Skeletal muscle satellite cell (primary cell): ENCODE results near the gene PTPN4.

Experiments used
- H3K27me3 ChIP-seq: 2 replicates; pipeline ENCODE4 v1.7.0; 2013; ENCODE audit warnings: low read length; ENCODE audit not compliant: control insufficient read depth, insufficient read depth
- H3K36me3 ChIP-seq: 2 replicates; pipeline ENCODE4 v1.7.0; 2013; ENCODE audit warnings: mild to moderate bottlenecking, control low read depth, low read length; ENCODE audit not compliant: insufficient read depth
- H3K4me1 ChIP-seq: 2 replicates; pipeline ENCODE4 v1.7.0; 2013; ENCODE audit warnings: low read length; ENCODE audit not compliant: control insufficient read depth, insufficient read depth
- H3K4me2 ChIP-seq: 2 replicates; pipeline ENCODE4 v1.7.0; 2013; ENCODE audit warnings: mild to moderate bottlenecking, low read length
- H3K4me3 ChIP-seq: 2 replicates; pipeline ENCODE4 v1.7.0; 2013; ENCODE audit warnings: low read length
- H3K9ac ChIP-seq: 2 replicates; pipeline ENCODE4 v1.7.0; 2013; ENCODE audit warnings: mild to moderate bottlenecking, low read depth, low read length, moderate library complexity
- H3K9me3 ChIP-seq: replicated peaks from 2 replicates; pipeline ENCODE4 v1.7.0; 2013; ENCODE audit warnings: mild to moderate bottlenecking, control low read depth, low read length

The PTPN4 gene

DNA sequence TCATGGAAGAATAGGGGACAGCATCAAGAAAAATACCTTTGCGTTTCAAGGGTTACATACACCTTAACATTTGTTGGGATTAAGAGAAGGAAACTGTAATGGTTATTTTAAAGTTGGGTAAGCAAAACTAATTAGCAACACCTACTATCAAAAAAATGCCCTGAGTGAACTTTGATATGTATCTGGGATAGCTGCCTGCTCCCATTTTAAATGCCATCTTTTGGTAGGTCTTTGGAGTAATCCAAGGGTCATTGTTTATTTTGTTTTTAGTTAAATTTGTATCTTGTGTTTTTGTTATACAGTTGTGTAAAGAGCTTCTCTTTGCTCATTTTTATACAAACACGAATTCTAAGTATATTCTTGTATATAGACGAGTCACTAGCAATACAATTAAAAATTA, 9.9 kb downstream of the PTPN4 start:
- Histone ChIP-seq H3K4me2 (no peak overlapping the region), H3K36me3 (no peaks in the 10 kb centered on the region), H3K9ac (no peak overlapping the region), H3K9me3 (no peaks in the 10 kb centered on the region), H3K4me1 (no peaks in the 10 kb centered on the region), H3K4me3 (no peak overlapping the region), H3K27me3 (no peaks in the 10 kb centered on the region)

DNA sequence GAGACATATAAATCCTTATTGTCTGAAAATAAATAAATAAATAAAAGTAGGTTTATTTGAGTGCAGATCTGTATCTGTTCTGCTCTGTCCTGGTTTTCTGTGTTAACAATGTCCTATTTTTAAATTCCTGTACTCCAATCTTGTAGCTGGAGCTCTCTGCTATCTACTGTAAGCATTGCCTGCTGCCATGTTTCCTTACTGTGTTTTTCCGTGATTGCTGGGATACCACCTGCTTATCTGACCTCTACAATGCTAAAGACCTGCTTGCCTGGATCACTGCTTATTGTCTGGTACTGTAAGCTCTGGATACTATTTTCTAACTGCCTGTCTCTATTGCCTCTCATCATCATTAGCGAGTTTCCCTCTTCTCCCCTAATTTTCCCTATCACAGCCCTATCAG, 11.6 kb downstream of the PTPN4 start:
- Histone ChIP-seq H3K36me3 (no peaks in the 10 kb centered on the region), H3K4me3 (no peak overlapping the region), H3K4me1 (no peaks in the 10 kb centered on the region), H3K9me3 (no peaks in the 10 kb centered on the region), H3K9ac (no peak overlapping the region), H3K27me3 (no peaks in the 10 kb centered on the region), H3K4me2 (no peak overlapping the region)

DNA sequence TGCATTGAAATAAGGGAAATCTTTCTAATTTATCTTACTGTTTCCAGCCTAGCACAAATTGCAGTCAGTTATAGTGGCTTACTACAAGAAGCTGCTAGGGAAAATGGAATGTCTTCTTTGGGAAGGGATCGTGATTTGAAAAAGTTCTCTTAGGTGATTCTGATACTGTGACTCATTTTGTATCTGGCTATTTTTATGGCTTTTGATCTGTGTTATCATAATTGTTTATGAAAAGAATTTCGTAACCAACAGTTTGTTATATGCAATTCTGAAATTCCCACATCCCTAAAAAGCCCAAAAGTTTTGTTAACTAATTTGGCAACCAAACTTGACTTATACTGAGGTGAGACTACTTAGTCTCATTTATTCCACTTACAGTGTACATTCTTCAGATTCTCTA, 12.4 kb downstream of the PTPN4 start:
- H3K27me3 ChIP-seq: no peaks in the 10 kb centered on the region

DNA sequence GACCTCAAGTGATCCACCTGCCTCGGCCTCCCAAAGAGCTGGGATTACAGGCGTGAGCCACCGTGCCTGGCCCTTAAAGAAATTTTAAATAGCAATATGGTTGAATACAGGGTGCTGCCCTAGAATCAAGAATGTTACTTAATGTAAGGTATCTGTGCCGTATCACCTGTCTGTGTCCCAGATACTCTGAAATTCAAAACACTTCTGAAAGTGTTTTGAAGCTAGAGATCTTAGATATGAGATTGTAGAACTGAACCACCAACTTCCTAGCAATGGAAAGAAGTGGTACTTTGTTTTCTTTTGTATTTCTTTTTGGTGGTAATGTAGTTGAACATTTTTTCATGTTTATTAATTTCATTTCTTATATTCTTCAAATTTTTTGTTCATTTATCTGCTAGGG, 13.0 kb downstream of the PTPN4 start:
- H3K4me2 ChIP-seq: no peak overlapping the region
- H3K4me3 ChIP-seq: no peak overlapping the region
- H3K4me1 ChIP-seq: no peaks in the 10 kb centered on the region
- H3K36me3 ChIP-seq: no peaks in the 10 kb centered on the region
- H3K27me3 ChIP-seq: no peaks in the 10 kb centered on the region
- H3K9me3 ChIP-seq: no peaks in the 10 kb centered on the region
- no peak overlapping the region for H3K9ac ChIP-seq

More for the DNA sequence above, 12.4 kb downstream of the PTPN4 start:
- H3K36me3 ChIP-seq: no peaks in the 10 kb centered on the region
- H3K9me3 ChIP-seq: no peaks in the 10 kb centered on the region
- no peak overlapping the region for H3K9ac ChIP-seq
- H3K4me3 ChIP-seq: no peak overlapping the region
- no peaks in the 10 kb centered on the region for H3K4me1 ChIP-seq
- H3K4me2 ChIP-seq: no peak overlapping the region

DNA sequence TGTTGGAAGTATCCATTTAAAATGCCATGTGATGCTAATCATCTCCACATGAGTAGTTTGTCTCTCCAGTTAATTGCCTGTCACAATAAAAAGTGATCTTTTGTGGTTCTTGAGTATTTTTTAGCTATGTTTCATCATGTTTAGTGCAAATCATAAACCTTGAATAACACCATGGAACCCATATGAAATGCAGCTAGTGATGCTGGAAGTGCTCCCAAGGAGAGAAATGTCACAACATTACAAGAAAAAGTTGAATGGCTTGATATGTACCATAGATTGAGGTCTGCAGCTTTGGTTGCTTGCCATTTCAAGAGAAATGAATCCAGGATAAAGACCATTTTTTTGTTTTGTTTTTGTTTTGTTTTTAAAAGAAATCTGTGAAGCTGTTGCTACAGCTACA, 14.3 kb downstream of the PTPN4 start:
- no peak overlapping the region for H3K9ac ChIP-seq
- H3K27me3 ChIP-seq: no peaks in the 10 kb centered on the region
- H3K4me2 ChIP-seq: no peak overlapping the region
- no peaks in the 10 kb centered on the region for H3K4me1 ChIP-seq
- H3K36me3 ChIP-seq: no peaks in the 10 kb centered on the region
- H3K4me3 ChIP-seq: no peak overlapping the region
- no peaks in the 10 kb centered on the region for H3K9me3 ChIP-seq

DNA sequence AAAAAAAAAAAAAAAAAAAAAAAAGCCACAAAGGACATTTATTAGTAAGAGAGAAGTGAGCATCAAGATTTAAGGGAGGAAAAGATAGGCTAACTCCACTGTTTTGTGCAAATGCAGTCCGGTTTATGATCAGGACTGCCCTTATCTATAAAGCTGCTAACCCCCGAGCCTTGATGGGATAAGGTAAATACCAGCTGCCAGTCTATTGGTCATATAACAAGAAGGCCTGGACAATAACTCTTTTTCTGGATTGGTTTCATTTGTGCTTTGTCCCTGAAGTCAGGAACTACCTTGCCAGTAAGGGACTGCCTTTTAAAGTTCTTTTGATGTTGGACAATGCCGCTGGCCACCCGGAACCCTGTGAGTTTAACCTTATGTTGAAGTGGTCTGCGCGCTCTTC, 15.4 kb downstream of the PTPN4 start:
- H3K4me1 ChIP-seq: no peaks in the 10 kb centered on the region
- H3K4me2 ChIP-seq: no peak overlapping the region
- no peaks in the 10 kb centered on the region for H3K27me3 ChIP-seq

DNA sequence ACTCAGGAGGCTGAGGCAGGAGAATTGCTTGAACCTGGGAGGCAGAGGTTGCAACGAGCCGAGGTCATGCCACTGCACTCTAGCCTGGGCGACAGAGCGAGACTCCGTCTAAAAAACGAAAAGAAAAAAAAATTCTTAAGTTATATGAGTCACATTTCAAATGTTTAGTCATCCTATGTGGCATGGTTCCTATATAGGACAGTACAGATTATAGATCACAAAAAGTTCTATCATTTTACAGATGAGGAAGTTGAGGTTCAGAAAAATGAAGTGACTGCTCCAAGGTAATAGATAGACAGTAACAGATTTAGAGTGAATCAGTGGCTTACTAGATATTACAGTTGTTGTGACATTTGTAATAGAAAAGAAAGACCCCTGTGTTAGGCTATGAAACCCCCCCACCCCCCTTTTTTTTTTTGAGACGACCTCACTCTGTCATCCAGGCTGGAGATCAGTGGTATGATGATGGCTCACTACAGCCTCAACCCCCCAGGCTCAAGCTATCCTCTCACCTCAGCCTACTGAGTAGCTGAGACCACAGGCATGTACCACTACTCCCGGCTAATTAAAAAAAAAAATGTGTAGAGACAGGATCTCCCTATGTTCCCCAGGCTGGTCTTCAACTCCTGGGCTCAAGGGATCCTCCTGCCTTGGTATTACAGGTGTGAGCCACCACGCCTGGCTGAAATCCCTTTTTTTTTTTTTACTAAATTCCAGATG, 22.7 kb downstream of the PTPN4 start:
- no peaks in the 10 kb centered on the region for H3K9me3 ChIP-seq
- H3K4me2 ChIP-seq: no peak overlapping the region
- no peak overlapping the region for H3K4me3 ChIP-seq

More for the DNA sequence above, 15.4 kb downstream of the PTPN4 start:
- Histone ChIP-seq H3K9me3 (no peaks in the 10 kb centered on the region), H3K4me3 (no peak overlapping the region), H3K36me3 (no peaks in the 10 kb centered on the region), H3K9ac (no peak overlapping the region)

DNA sequence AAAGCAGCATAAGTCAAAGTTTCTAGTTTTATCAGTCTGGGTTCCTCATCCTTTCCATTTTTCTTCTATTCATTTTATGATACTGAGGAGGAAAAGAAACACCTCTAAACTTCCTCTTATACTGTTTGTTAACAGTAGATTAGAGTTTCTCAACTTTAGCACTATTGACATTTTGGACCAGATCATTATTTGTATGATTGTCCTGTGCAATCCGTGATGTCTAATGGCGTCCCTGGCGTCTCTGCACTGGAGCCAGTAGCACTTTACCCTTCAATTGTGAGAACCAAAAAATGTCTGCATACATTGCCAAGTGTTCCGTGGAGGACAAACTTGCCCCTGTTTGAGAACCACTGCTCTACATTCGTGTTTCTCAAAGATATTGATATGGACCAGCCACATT, 25.2 kb downstream of the PTPN4 start:
- Histone ChIP-seq H3K4me2 (no peak overlapping the region), H3K9me3 (no peaks in the 10 kb centered on the region), H3K27me3 (no peaks in the 10 kb centered on the region), H3K36me3 (no peaks in the 10 kb centered on the region), H3K4me1 (no peaks in the 10 kb centered on the region), H3K4me3 (no peak overlapping the region), H3K9ac (no peak overlapping the region)

More for the DNA sequence above, 22.7 kb downstream of the PTPN4 start:
- H3K9ac ChIP-seq: no peak overlapping the region
- no peaks in the 10 kb centered on the region for H3K27me3 ChIP-seq
- H3K4me1 ChIP-seq: no peaks in the 10 kb centered on the region
- no peaks in the 10 kb centered on the region for H3K36me3 ChIP-seq

DNA sequence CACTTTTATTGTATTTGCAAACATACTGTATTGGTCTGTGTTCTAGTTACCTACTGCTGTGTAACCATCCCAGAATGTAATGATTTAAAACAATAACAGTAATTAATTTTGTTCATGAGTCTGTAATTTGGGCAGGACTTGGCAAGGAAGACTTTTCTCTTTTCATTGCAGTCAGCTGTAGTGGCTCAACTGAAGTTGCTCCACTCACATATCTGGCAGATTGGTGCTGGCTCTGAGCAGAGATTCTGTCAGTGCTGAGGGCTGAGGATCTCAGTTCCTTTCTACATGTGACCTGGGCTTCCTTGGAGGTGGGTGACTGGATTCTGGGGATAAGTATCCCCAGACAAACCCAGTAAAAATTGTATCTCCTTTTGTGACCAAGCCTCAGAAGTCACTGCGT, 26.6 kb downstream of the PTPN4 start:
- Histone ChIP-seq H3K4me3 (no peak overlapping the region), H3K4me1 (no peaks in the 10 kb centered on the region), H3K4me2 (no peak overlapping the region), H3K9me3 (no peaks in the 10 kb centered on the region), H3K36me3 (no peaks in the 10 kb centered on the region), H3K27me3 (no peaks in the 10 kb centered on the region), H3K9ac (no peak overlapping the region)

DNA sequence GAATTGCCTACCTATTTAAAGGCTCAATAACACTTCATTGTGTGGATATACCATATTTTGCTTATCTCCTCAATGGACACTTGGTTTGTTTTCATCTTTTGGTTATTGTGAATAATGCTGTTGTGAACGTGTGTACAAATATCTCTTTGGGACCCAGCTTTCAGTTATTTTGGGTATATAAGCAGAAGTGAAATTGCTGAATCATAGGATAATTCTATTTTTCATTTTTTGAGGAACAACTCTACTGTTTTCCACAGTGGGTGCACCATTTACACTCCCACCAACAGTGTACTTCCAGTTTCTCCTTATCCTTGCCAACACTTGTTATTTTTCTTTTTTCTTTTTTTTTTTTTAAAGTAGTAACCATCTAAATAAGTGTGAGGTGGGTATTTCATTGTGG, 29.0 kb downstream of the PTPN4 start:
- no peak overlapping the region for H3K9ac ChIP-seq

DNA sequence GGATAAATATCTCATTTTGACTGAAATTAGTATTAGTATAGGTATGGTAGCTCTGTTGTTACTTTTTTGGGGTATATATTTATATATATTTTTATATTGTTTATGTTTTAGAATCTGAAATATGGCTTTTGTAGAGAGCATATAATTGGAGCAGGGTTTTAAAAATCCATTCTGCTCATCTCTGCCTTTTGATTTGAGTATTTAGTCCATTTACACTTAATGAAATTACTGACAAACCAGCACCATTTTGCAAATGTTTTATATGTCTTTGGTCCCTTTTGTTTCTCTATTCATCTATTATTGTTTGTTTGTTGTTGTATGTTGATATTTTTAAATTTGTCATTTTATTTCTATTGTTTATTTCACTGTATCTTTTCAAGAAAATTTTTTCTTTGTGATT, 30.7 kb downstream of the PTPN4 start:
- H3K4me2 ChIP-seq: no peak overlapping the region
- H3K4me3 ChIP-seq: no peak overlapping the region
- no peaks in the 10 kb centered on the region for H3K27me3 ChIP-seq
- H3K4me1 ChIP-seq: no peaks in the 10 kb centered on the region
- H3K9me3 ChIP-seq: no peaks in the 10 kb centered on the region
- no peaks in the 10 kb centered on the region for H3K36me3 ChIP-seq
- no peak overlapping the region for H3K9ac ChIP-seq

More for the DNA sequence above, 29.0 kb downstream of the PTPN4 start:
- Histone ChIP-seq H3K36me3 (no peaks in the 10 kb centered on the region), H3K27me3 (no peaks in the 10 kb centered on the region), H3K9me3 (no peaks in the 10 kb centered on the region), H3K4me2 (no peak overlapping the region), H3K4me3 (no peak overlapping the region), H3K4me1 (no peaks in the 10 kb centered on the region)

DNA sequence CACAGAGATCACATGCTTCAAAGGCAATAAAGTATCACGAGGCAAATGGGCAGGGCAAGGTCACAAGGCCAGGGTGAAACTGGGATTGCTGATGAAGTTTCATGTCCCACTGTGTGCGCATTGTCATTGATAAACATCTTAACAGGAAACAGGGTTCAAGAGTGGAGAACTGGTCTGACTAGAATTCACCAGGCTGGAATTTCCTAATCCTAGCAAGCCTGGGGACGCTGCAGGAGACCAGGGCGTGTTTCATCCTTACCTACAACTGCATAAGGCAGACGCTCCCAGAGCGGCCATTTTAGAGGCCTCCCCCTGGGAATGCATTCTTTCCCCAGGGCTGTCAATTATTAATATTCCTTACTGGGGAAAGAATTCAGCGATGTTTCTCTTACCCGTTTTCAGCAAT, 33.2 kb downstream of the PTPN4 start:
- no peak overlapping the region for H3K9ac ChIP-seq
- H3K27me3 ChIP-seq: no peaks in the 10 kb centered on the region
- no peak overlapping the region for H3K4me2 ChIP-seq
- H3K4me3 ChIP-seq: no peak overlapping the region
- H3K4me1 ChIP-seq: no peaks in the 10 kb centered on the region
- no peaks in the 10 kb centered on the region for H3K36me3 ChIP-seq
- H3K9me3 ChIP-seq: no peaks in the 10 kb centered on the region
